ENCODE measurements around the gene MAP4K5. TPM values are rescaled to one million over a fixed set of nuclear protein-coding genes. Genes with fewer than 3 reads are reported as not detected.

Gene MAP4K5
- total RNA-seq, 2 donors from 2014 or later: 44.9 to 48.4 TPM

DNA sequence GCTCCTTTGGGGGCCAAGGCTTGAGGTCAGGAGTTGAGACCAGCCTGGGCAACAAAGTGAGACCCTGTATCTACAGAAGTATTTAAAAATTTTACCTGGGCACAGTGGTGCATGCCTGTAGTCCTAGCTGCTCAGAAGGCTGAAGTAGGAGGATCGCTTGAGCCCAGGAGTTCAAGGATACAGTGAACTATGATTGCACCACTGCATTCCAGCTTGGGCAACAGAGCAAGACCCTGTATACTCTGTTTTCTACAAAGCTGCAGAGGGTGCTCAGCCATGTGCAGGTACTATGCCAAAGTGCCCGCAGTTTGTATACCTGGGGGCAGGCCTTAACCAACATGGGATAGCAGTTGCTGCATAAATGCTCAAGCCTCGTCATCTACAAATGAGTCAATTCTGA, 108.8 kb downstream of the MAP4K5 start:
- DNase-seq (ENCODE audit: low spot score): no peak

GRCh38 chr14:50421499-50421898, 110.9 kb downstream of the MAP4K5 start:
- no peak for DNase-seq (ENCODE audit: low spot score)
- intact Hi-C loops (cut with DNase I): no loop called here

More for the DNA sequence above, 108.8 kb downstream of the MAP4K5 start:
- intact Hi-C loops (cut with DNase I): no loop called here

- intact Hi-C loops (cut with DNase I): no loop called here
- no peak for DNase-seq (ENCODE audit: low spot score)
These were observed 114.5 kb downstream of the MAP4K5 start for GRCh38 chr14:50417853-50418252.

- DNase-seq (ENCODE audit: low spot score): no peak
- intact Hi-C loops (cut with DNase I): no loop called here
These were observed 121.4 kb downstream of the MAP4K5 start for GRCh38 chr14:50410921-50411320.

DNA sequence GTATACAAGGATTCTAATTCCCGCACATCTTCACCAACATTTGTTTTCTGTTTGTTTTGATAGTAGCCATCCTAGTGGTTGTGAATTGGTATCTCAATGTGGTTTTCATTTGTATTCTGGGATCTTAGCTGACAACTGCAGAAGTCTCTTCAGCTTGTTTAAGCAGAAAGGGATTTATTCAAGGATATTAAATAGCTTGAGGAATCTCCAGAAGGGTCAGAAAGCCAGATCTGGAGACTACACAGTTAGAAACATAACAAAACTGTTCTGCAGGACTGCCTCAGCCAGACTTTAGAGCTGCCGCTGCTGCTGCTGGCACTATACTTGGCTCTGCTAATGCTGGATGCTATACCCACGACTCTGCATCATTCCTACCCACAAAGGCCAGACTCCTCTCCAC, 122.3 kb downstream of the MAP4K5 start:
- intact Hi-C loops (cut with DNase I): no loop called here
- no peak for DNase-seq (ENCODE audit: low spot score)

DNA sequence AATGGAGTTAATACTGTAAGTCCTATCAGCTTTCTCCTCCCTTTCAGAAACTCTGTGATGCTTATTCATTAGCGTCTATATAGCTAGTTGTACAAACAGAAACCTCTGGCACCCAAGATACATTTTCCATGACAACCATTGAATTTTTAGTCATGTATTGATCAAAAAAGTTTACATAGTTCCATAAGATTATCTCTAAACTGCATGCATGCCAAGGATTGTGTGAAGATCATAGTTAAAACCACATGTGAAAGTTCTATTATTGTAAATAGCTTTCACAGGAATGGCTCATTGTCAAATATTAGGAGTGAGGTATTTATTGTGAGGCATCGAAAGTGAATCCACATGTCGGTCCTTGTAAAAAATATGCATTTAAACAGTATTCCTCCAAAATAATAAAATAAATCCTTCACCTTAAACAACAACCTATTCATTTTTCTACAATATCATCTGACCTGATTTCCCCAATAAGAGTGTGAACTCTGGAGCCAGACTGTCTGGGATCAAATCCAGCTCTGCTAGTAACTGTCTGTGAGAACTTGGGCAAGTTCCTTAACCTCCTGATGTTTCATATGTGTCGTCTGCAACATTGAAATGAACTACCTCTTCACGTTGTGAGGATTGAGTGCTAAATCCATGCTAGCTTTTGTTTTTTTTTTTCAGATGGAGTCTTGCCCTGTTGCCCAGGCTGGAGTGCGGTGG, 125.1 kb downstream of the MAP4K5 start:
- intact Hi-C loops (cut with DNase I): no loop called here
- DNase-seq (ENCODE audit: low spot score): no peak

DNA sequence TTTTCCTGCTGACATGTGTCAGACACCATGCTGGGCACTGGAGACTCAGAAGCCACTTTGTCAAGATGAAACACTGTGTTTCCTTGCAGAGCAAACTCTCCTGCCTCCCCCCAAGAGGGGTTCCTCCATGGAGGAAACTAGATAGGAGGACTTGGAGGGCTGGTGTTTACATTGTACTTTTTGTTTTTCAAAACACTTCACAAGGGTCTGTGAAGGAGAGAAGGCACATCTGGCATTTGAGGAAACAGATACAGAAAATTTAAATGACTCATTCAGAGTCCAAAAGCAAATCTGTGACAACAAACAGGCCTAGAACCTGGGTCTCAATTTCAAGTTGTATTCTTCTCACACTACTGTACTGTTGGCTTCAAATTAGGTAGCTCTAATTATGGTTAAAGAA, 128.9 kb downstream of the MAP4K5 start:
- no peak for DNase-seq (ENCODE audit: low spot score)
- intact Hi-C loops (cut with DNase I): no loop called here

DNA sequence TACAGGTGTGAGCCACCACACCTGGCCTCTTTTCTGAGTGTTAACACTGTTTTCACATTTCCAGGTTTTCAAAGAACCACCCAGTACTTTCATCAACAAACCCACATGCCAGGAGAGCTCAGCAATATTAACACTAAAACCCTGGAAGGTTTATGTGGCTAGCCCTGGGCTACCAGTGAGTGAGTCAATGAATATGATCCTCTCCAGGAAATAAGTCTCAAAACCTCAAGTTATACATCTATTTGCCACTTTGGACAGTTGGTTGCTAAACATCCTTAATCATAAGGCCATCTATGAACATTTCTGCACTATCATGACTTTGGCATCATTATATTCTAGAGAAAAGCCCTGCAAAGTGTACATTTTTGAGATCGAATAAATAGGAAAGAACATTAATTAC, 129.4 kb downstream of the MAP4K5 start:
- DNase-seq (ENCODE audit: low spot score): no peak

GRCh38 chr14:50400461-50400860, 131.9 kb downstream of the MAP4K5 start:
- intact Hi-C loops (cut with DNase I): no loop called here
- DNase-seq (ENCODE audit: low spot score): no peak

More for the DNA sequence above, 129.4 kb downstream of the MAP4K5 start:
- intact Hi-C loops (cut with DNase I): no loop called here

- DNase-seq (ENCODE audit: low spot score): no peak
- intact Hi-C loops (cut with DNase I): loop anchor here (10.0 kb wide), 2 partner anchors 55 to 65 kb away; no protein-coding TSS in a partner anchor
These were observed 132.9 kb downstream of the MAP4K5 start for GRCh38 chr14:50399251-50400032.

- no peak for DNase-seq (ENCODE audit: low spot score)
- intact Hi-C loops (cut with DNase I): loop anchor here (10.0 kb wide), 2 partner anchors 53 to 63 kb away; no protein-coding TSS in a partner anchor
These were observed 134.2 kb downstream of the MAP4K5 start for GRCh38 chr14:50398189-50398580.

DNA sequence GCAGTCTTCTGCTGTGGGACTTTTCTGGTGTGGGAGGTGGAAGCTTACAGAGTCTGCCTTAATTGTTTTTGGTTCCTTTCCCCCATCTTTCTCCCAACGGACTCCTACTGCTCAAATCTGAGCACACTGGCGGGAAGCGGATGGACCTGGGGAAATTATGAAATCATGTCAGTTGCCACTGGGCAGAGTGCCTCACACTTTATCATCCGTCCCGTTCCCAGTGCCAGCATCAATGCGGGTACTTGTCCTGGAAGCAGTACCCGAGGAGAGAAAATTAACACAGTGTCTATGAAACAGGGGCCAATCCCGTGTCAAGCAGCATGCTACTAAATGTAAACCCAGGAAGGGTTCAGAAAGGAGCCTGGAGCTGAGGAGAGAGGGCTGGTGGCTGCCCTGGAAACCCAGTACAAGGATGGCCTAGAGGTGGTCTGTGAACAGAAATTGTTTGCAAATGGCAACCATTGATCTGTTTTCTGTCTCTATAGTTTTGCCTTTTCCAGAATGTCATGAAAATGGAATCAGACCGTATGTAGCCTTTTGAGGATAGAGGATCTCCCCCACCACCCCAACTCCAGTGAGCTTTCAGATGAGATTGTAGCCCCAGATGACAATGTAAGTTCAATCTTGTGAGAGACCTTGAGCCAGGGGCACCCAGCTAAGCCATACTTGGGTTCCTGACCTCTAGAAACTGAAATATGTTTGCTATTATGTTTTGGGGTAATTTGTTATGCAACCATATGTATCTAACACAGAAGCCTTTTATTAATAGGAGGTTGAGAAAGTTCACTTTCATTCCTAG, 134.8 kb downstream of the MAP4K5 start:
- no peak for DNase-seq (ENCODE audit: low spot score)
- intact Hi-C loops (cut with DNase I): loop anchor here (10.0 kb wide), 2 partner anchors 53 to 63 kb away; no protein-coding TSS in a partner anchor

DNA sequence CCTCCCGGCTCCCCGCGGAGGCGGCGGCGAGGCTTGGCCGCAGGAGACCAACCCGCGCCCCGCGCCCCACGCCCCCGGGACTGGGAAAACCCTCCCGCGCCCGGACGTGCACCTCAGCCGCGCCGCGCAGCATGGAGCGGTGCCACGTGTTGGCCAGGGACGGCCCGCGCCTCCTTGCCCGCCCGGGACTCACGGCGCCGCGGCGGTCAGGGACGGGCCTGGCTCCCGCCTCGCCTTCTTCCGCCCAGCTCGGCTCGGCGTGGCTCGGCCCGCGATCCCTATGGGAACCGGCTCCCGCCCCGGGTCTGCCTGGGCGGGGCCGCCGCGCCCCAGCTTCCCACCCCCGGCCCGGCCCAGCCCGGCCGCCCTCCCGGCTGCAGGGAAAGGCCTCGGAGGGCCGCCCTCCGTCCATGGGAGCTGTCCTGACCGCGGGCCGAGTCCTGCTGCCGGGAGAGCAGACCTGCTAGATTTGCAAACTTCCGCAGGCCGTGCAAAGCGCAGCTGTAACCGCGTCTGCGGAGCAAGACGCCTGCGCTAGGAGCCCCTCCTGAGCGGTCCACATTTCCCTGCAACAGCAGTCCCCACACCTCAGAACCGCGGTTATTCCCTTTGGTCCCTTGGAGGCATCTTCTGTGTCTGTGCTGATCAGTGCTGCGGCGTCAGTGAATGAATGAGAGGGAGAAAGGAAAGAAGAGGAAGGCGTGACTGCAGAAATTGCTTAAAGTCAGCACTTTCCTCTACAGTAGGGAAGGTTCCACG, 135.6 kb downstream of the MAP4K5 start, which contains the start of gene CDKL1:
TSS of gene CDKL1 (minus strand) at position 251 of the 759 bp plus-strand sequence. CDS start 1,013 bp downstream, outside the sequence.
- intact Hi-C loops (cut with DNase I): loop anchor here (10.0 kb wide), 2 partner anchors 52 to 62 kb away; no protein-coding TSS in a partner anchor
- DNase-seq (ENCODE audit: low spot score): peak; percentile 88

- intact Hi-C loops (cut with DNase I): loop anchor here (10.0 kb wide), 2 partner anchors 51 to 61 kb away; no protein-coding TSS in a partner anchor
- no peak for DNase-seq (ENCODE audit: low spot score)
These were observed 136.9 kb downstream of the MAP4K5 start for GRCh38 chr14:50395448-50395847.

DNA sequence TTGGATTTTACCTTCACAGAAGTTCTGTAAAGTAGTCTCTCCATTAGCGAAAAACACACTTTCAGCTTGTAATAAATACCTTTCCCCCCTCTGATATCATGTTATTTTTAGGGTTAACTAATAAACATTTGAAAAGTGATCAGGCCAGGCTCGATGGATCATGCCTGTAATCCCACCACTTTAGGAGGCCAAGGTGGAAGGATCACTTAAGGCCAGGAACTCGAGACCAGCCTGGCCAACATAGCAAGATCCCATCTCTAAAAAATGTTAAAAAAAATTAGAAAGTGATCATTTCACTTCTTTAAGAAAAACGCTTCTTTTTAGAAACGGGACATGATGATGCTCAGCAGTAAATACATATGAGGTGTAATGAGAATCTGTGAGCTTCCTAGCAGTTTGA, 137.7 kb downstream of the MAP4K5 start:
- no peak for DNase-seq (ENCODE audit: low spot score)
- intact Hi-C loops (cut with DNase I): loop anchor here (10.0 kb wide), 2 partner anchors 50 to 60 kb away; no protein-coding TSS in a partner anchor

GRCh38 chr14:50389668-50390441, 142.5 kb downstream of the MAP4K5 start:
- intact Hi-C loops (cut with DNase I): loop anchor here (10.0 kb wide), 2 partner anchors 45 to 55 kb away; no protein-coding TSS in a partner anchor
- DNase-seq (ENCODE audit: low spot score): no peak

GRCh38 chr14:50388256-50388931, 144.0 kb downstream of the MAP4K5 start:
- DNase-seq (ENCODE audit: low spot score): no peak
- intact Hi-C loops (cut with DNase I): no loop called here

Measured in posterior vena cava (tissue), 2 donors.